Keratinocyte (primary cell): ENCODE results near the gene ABI3BP. TPM values are rescaled to one million over a fixed set of nuclear protein-coding genes. Genes with fewer than 3 reads are reported as not detected.

Source experiments
- DNase-seq: peaks from one replicate; pipeline ENCODE4 v3.0.0-alpha.2; 2011; ENCODE audit warnings: low read depth, missing footprints, low spot score
- FAIRE-seq: peaks from 2 replicates; lab custom pipeline; 2011; peaks lifted over from hg19 to GRCh38; lab: Jason Lieb, UNC
- H2AFZ ChIP-seq: 2 replicates; pipeline ENCODE4 v1.6.0; 2012; ENCODE audit warnings: low read length, control low read depth, inconsistent platforms; ENCODE audit not compliant: control insufficient read depth
- H3K27ac ChIP-seq: 2 replicates; pipeline ENCODE4 v1.5.1; 2011; ENCODE audit warnings: low read length; ENCODE audit not compliant: control insufficient read depth, insufficient read depth
- H3K27me3 ChIP-seq: 3 replicates; pipeline ENCODE4 v1.6.0; 2011; ENCODE audit warnings: low read length; ENCODE audit not compliant: control insufficient read depth, insufficient read depth; ENCODE audit errors: extremely low read depth
- H3K36me3 ChIP-seq, 2 experiments: 2 replicates in 1 of 2; 3 replicates in 1 of 2; pipeline ENCODE4 v1.5.1; 2011; ENCODE audit warnings: low read length in 2 of 2, mild to moderate bottlenecking in 1 of 2; ENCODE audit not compliant: control insufficient read depth in 2 of 2, insufficient read depth in 2 of 2; ENCODE audit errors: extremely low read depth in 1 of 2
- H3K4me1 ChIP-seq: 3 replicates; pipeline ENCODE4 v1.5.1; 2011; ENCODE audit warnings: low read length; ENCODE audit not compliant: control insufficient read depth, insufficient read depth; ENCODE audit errors: extremely low read depth
- H3K4me2 ChIP-seq: 3 replicates; pipeline ENCODE4 v1.6.0; 2011; ENCODE audit warnings: low read depth, low read length; ENCODE audit not compliant: control insufficient read depth, insufficient read depth; ENCODE audit errors: extremely low read depth
- H3K4me3 ChIP-seq, 3 experiments: fragments of 200-600 bp in 1 of 3; sonication (generic) in 1 of 3; 2 replicates in 2 of 3; 3 replicates in 1 of 3; pipeline ENCODE4 v1.5.1; 2011 to 2016; ENCODE audit warnings: low read length in 3 of 3, mild to moderate bottlenecking in 3 of 3, control low read depth in 2 of 3, inconsistent platforms in 1 of 3, low read depth in 1 of 3, mixed read lengths in 1 of 3, mixed run types in 1 of 3, moderate library complexity in 1 of 3; ENCODE audit not compliant: control insufficient read depth in 2 of 3, insufficient read depth in 2 of 3; ENCODE audit errors: extremely low read depth in 1 of 3
- H3K79me2 ChIP-seq: 2 replicates; pipeline ENCODE4 v1.6.0; 2012; ENCODE audit warnings: low read length; ENCODE audit not compliant: control insufficient read depth, insufficient read depth
- H3K9ac ChIP-seq: 3 replicates; pipeline ENCODE4 v1.6.0; 2011; ENCODE audit warnings: low read length; ENCODE audit not compliant: control insufficient read depth, insufficient read depth; ENCODE audit errors: extremely low read depth
- H3K9me1 ChIP-seq: 3 replicates; pipeline ENCODE4 v1.6.0; 2011; ENCODE audit warnings: low read length; ENCODE audit not compliant: control insufficient read depth, insufficient read depth; ENCODE audit errors: extremely low read depth
- H3K9me3 ChIP-seq: 2 replicates; pipeline ENCODE4 v1.5.1; 2012; ENCODE audit warnings: low read depth, low read length; ENCODE audit not compliant: control insufficient read depth
- H4K20me1 ChIP-seq: 3 replicates; pipeline ENCODE4 v1.6.0; 2011; ENCODE audit warnings: low read length; ENCODE audit not compliant: control insufficient read depth, insufficient read depth; ENCODE audit errors: extremely low read depth
- EZH2 ChIP-seq: IDR thresholded peaks from one replicate; pipeline ENCODE4 v1.6.1; 2012; ENCODE audit warnings: inconsistent platforms, mild to moderate bottlenecking, low read length, moderate library complexity
- dilution Hi-C: fragments of 300-500 bp; cut with MboI; formaldehyde crosslinking; loops from one replicate; pipeline ENCODE4 v1.7.0; 2020; ENCODE audit warnings: low sequenced_read_pairs; ENCODE audit not compliant: extremely low pct_ligation_motif_present
- polyA plus RNA-seq, 5 experiments: library from polyadenylated mRNA; depleted of rRNA in 3 of 5; stranded (reverse) in 3 of 5; stranded (forward) in 1 of 5; unstranded in 1 of 5; fragments of >200 nt; gene quantifications; 1 replicate in 1 of 5; 2 replicates in 3 of 5; 3 replicates in 1 of 5; pipeline versions ENCODE4 v1.2.1 to v1.2.3, GENCODE V29; 2011 to 2012; ENCODE audit warnings: missing spikeins in 2 of 5, low read depth in 1 of 5, low replicate concordance in 1 of 5
- TF ChIP-seq, protein P1 (sequence below), 3 experiments: IDR thresholded peaks in 1 of 3; conservative IDR thresholded peaks in 1 of 3; optimal IDR thresholded peaks in 1 of 3; 2 replicates in 2 of 3; 3 replicates in 1 of 3; pipeline versions ENCODE3 to v1.5.1; 2011; ENCODE audit warnings: low read length in 3 of 3, mild to moderate bottlenecking in 3 of 3, moderate library complexity in 2 of 3, control low read depth in 1 of 3, inconsistent platforms in 1 of 3; ENCODE audit not compliant: insufficient read depth in 2 of 3; ENCODE audit errors: extremely low read depth in 1 of 3

ABI3BP gene
- polyA plus RNA-seq, 1 donor (not counting 4 experiments of a cell fraction or from before 2014, with no cell fraction given), result 0.59 TPM

- no peaks in the 10 kb centered on the region for H3K27me3 ChIP-seq
- H3K36me3 ChIP-seq, result no peaks in the 10 kb centered on the region
- no peaks in the 10 kb centered on the region for H3K9me1 ChIP-seq
- no peaks in the 10 kb centered on the region for H3K4me1 ChIP-seq
- H3K9ac ChIP-seq, result no peak overlapping the region
- no peak overlapping the region for H2AFZ ChIP-seq
- DNase-seq (no peak), FAIRE-seq (no peak)
- H3K9me3 ChIP-seq, result no peaks in the 10 kb centered on the region
- H4K20me1 ChIP-seq, result no peaks in the 10 kb centered on the region
- no peak overlapping the region for H3K4me2 ChIP-seq
- TF ChIP-seq EZH2, result no peak
- TF ChIP-seq, protein P1, sequence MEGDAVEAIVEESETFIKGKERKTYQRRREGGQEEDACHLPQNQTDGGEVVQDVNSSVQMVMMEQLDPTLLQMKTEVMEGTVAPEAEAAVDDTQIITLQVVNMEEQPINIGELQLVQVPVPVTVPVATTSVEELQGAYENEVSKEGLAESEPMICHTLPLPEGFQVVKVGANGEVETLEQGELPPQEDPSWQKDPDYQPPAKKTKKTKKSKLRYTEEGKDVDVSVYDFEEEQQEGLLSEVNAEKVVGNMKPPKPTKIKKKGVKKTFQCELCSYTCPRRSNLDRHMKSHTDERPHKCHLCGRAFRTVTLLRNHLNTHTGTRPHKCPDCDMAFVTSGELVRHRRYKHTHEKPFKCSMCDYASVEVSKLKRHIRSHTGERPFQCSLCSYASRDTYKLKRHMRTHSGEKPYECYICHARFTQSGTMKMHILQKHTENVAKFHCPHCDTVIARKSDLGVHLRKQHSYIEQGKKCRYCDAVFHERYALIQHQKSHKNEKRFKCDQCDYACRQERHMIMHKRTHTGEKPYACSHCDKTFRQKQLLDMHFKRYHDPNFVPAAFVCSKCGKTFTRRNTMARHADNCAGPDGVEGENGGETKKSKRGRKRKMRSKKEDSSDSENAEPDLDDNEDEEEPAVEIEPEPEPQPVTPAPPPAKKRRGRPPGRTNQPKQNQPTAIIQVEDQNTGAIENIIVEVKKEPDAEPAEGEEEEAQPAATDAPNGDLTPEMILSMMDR (optimal IDR thresholded peaks at IDR 0.05 in 1 of 3, IDR thresholded peaks at IDR 0.05 in 1 of 3, conservative IDR thresholded peaks at IDR 0.05 in 1 of 3; ENCODE audit: extremely low read depth in 1 of 3, insufficient read depth in 2 of 3, low read length in 3 of 3), result no peak
- H3K4me3 ChIP-seq, result no peak overlapping the region
- H3K79me2 ChIP-seq, result no peaks in the 10 kb centered on the region
- no peak overlapping the region for H3K27ac ChIP-seq
- dilution Hi-C loops, result loop anchor here (25.0 kb wide), 1 partner anchor 111 kb away; no protein-coding TSS in a partner anchor
Measured at GRCh38 chr3:100898681-100899080, 94.5 kb downstream of the ABI3BP start.

GRCh38 chr3:100896994-100897393 is 96.2 kb downstream of the ABI3BP start:
- DNase-seq (no peak), FAIRE-seq (no peak)
- no peak for TF ChIP-seq EZH2
- TF ChIP-seq, protein P1 (optimal IDR thresholded peaks at IDR 0.05 in 1 of 3, IDR thresholded peaks at IDR 0.05 in 1 of 3, conservative IDR thresholded peaks at IDR 0.05 in 1 of 3; ENCODE audit: extremely low read depth in 1 of 3, insufficient read depth in 2 of 3, low read length in 3 of 3), result no peak
- H4K20me1 ChIP-seq, result no peaks in the 10 kb centered on the region
- no peaks in the 10 kb centered on the region for H3K4me1 ChIP-seq
- no peaks in the 10 kb centered on the region for H3K9me1 ChIP-seq
- no peak overlapping the region for H3K4me3 ChIP-seq
- H3K4me2 ChIP-seq, result no peak overlapping the region
- no peaks in the 10 kb centered on the region for H3K27me3 ChIP-seq
- no peaks in the 10 kb centered on the region for H3K79me2 ChIP-seq
- no peaks in the 10 kb centered on the region for H3K36me3 ChIP-seq
- H3K9me3 ChIP-seq, result no peaks in the 10 kb centered on the region
- dilution Hi-C loops, result loop anchor here (25.0 kb wide), 1 partner anchor 110 kb away; no protein-coding TSS in a partner anchor
- no peak overlapping the region for H3K9ac ChIP-seq
- H3K27ac ChIP-seq, result no peak overlapping the region
- H2AFZ ChIP-seq, result no peak overlapping the region
